ENCODE results near the gene CACNB4.
"Not testable (repeated sequence)": the region's sequence is repeated elsewhere in the genome, so short reads cannot be mapped to it uniquely, and the experiment has no call there.

CACNB4 gene

GRCh38 chr2:151919786-151920185 lies 179.1 kb downstream of the CACNB4 start:
- H3K27me3 Mint-ChIP-seq = peaks cover 3% of the 10 kb centered on the region
- no peaks in the 10 kb centered on the region for H3K36me3 Mint-ChIP-seq
- H3K4me3 Mint-ChIP-seq = no peak overlapping the region
- no peaks in the 10 kb centered on the region for H3K9me3 Mint-ChIP-seq (ENCODE audit: low read depth)
- no peak overlapping the region for H3K27ac Mint-ChIP-seq
- peaks cover 2% of the 10 kb centered on the region for H3K4me1 Mint-ChIP-seq (ENCODE audit: low read depth)

GRCh38 chr2:151918308-151918707 lies 180.5 kb downstream of the CACNB4 start:
- peaks cover 4% of the 10 kb centered on the region for H3K36me3 Mint-ChIP-seq
- H3K27ac Mint-ChIP-seq = no peak overlapping the region

DNA sequence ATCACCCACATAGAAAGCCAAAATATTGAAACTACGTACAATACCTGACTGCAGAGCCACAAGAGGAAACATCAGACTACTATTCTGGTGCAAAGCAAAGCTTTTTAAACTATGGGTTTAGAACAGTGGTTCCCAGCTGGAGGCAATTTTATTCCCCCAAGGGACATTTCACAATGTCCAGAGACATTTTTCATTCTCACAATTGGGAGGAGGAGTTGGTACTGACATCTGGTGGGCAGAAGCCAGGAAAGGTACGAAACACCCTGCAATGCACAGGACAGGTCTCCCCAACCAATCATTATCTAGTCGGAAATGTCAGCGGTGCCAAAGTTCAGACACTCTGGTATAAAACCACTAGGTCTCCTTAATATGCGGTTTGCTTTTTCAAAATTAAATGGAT lies 182.2 kb downstream of the CACNB4 start:
- no peak overlapping the region for H3K27ac Mint-ChIP-seq

More at GRCh38 chr2:151918308-151918707, 180.5 kb downstream of the CACNB4 start:
- no peaks in the 10 kb centered on the region for H3K9me3 Mint-ChIP-seq (ENCODE audit: low read depth)
- no peak overlapping the region for H3K4me3 Mint-ChIP-seq
- peaks cover 2% of the 10 kb centered on the region for H3K4me1 Mint-ChIP-seq (ENCODE audit: low read depth)
- peaks cover 9% of the 10 kb centered on the region for H3K27me3 Mint-ChIP-seq

DNA sequence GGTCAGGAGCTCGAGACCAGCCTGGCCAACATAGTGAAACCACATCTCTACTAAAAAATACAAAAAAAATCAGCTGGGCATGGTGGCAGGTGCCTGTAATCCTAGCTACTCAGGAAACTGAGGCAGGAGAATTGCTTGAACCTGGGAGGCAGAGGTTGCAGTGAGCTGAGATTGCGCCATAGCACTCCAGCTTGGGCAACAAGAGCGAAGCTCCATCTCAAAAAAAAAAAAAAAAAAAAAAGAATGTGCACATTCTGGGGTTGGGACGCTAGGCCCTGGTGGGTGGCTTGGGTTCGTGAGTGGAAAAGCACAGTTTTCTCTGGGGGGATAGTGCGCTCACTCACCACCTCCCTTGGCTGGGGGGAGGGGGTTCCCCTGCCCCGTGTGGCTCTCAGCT lies 183.2 kb downstream of the CACNB4 start:
- not testable (repeated sequence) for H3K4me3 Mint-ChIP-seq; H3K4me1 Mint-ChIP-seq (ENCODE audit: low read depth)
- peaks cover 10% of the 10 kb centered on the region for H3K27me3 Mint-ChIP-seq

More for the DNA sequence above, 182.2 kb downstream of the CACNB4 start:
- peaks cover 10% of the 10 kb centered on the region for H3K27me3 Mint-ChIP-seq
- H3K4me3 Mint-ChIP-seq = no peak overlapping the region
- H3K36me3 Mint-ChIP-seq = peaks cover 4% of the 10 kb centered on the region
- peaks cover 2% of the 10 kb centered on the region for H3K4me1 Mint-ChIP-seq (ENCODE audit: low read depth)
- no peaks in the 10 kb centered on the region for H3K9me3 Mint-ChIP-seq (ENCODE audit: low read depth)

GRCh38 chr2:151914989-151915628 lies 183.7 kb downstream of the CACNB4 start:
- Mint-ChIP-seq H3K36me3 (peaks cover 4% of the 10 kb centered on the region), H3K27me3 (peaks cover 10% of the 10 kb centered on the region), H3K9me3 (ENCODE audit: low read depth) (no peaks in the 10 kb centered on the region), H3K4me1 (ENCODE audit: low read depth) (peaks cover 2% of the 10 kb centered on the region), H3K27ac (no peak overlapping the region), H3K4me3 (no peak overlapping the region)

More for the DNA sequence above, 183.2 kb downstream of the CACNB4 start:
- H3K36me3 Mint-ChIP-seq; H3K27ac Mint-ChIP-seq; H3K9me3 Mint-ChIP-seq (ENCODE audit: low read depth): not testable (repeated sequence)

- Mint-ChIP-seq H3K36me3 (no peaks in the 10 kb centered on the region), H3K4me1 (ENCODE audit: low read depth) (no peaks in the 10 kb centered on the region), H3K9me3 (ENCODE audit: low read depth) (no peaks in the 10 kb centered on the region), H3K27me3 (peaks cover 3% of the 10 kb centered on the region), H3K27ac (no peak overlapping the region), H3K4me3 (no peak overlapping the region)
Measured at GRCh38 chr2:151908204-151908882, 190.5 kb downstream of the CACNB4 start.

GRCh38 chr2:151907286-151908203 lies 191.3 kb downstream of the CACNB4 start:
- no peak overlapping the region for H3K4me3 Mint-ChIP-seq
- no peak overlapping the region for H3K27ac Mint-ChIP-seq
- H3K36me3 Mint-ChIP-seq = no peaks in the 10 kb centered on the region
- H3K27me3 Mint-ChIP-seq = peaks cover 3% of the 10 kb centered on the region
- H3K4me1 Mint-ChIP-seq (ENCODE audit: low read depth) = no peaks in the 10 kb centered on the region
- no peaks in the 10 kb centered on the region for H3K9me3 Mint-ChIP-seq (ENCODE audit: low read depth)

- no peaks in the 10 kb centered on the region for H3K4me1 Mint-ChIP-seq (ENCODE audit: low read depth)
- no peaks in the 10 kb centered on the region for H3K9me3 Mint-ChIP-seq (ENCODE audit: low read depth)
Measured at GRCh38 chr2:151906633-151906998, 192.2 kb downstream of the CACNB4 start.

GRCh38 chr2:151905963-151906632 lies 192.7 kb downstream of the CACNB4 start:
- Mint-ChIP-seq H3K4me1 (ENCODE audit: low read depth) (no peaks in the 10 kb centered on the region), H3K27me3 (peaks cover 2% of the 10 kb centered on the region), H3K9me3 (ENCODE audit: low read depth) (no peaks in the 10 kb centered on the region), H3K36me3 (no peaks in the 10 kb centered on the region), H3K4me3 (no peak overlapping the region), H3K27ac (no peak overlapping the region)

More at GRCh38 chr2:151906633-151906998, 192.2 kb downstream of the CACNB4 start:
- Mint-ChIP-seq H3K4me3 (no peak overlapping the region), H3K36me3 (no peaks in the 10 kb centered on the region), H3K27ac (no peak overlapping the region), H3K27me3 (peaks cover 2% of the 10 kb centered on the region)

- H3K27me3 Mint-ChIP-seq = peaks cover 2% of the 10 kb centered on the region
- H3K4me1 Mint-ChIP-seq (ENCODE audit: low read depth) = no peaks in the 10 kb centered on the region
- no peaks in the 10 kb centered on the region for H3K9me3 Mint-ChIP-seq (ENCODE audit: low read depth)
- H3K27ac Mint-ChIP-seq = no peak overlapping the region
- H3K4me3 Mint-ChIP-seq = no peak overlapping the region
- H3K36me3 Mint-ChIP-seq = no peaks in the 10 kb centered on the region
Measured at GRCh38 chr2:151904807-151905206, 194.0 kb downstream of the CACNB4 start.

- H3K4me1 Mint-ChIP-seq (ENCODE audit: low read depth) = no peaks in the 10 kb centered on the region
- H3K27ac Mint-ChIP-seq = no peak overlapping the region
- H3K27me3 Mint-ChIP-seq = peaks cover 2% of the 10 kb centered on the region
- H3K9me3 Mint-ChIP-seq (ENCODE audit: low read depth) = no peaks in the 10 kb centered on the region
- H3K36me3 Mint-ChIP-seq = no peaks in the 10 kb centered on the region
- no peak overlapping the region for H3K4me3 Mint-ChIP-seq
Measured at GRCh38 chr2:151904021-151904420, 194.8 kb downstream of the CACNB4 start.

GRCh38 chr2:151902829-151903228 lies 196.0 kb downstream of the CACNB4 start:
- Mint-ChIP-seq H3K9me3 (ENCODE audit: low read depth) (no peaks in the 10 kb centered on the region), H3K4me1 (ENCODE audit: low read depth) (no peaks in the 10 kb centered on the region), H3K27me3 (peaks cover 2% of the 10 kb centered on the region), H3K27ac (no peak overlapping the region), H3K36me3 (no peaks in the 10 kb centered on the region), H3K4me3 (no peak overlapping the region)

DNA sequence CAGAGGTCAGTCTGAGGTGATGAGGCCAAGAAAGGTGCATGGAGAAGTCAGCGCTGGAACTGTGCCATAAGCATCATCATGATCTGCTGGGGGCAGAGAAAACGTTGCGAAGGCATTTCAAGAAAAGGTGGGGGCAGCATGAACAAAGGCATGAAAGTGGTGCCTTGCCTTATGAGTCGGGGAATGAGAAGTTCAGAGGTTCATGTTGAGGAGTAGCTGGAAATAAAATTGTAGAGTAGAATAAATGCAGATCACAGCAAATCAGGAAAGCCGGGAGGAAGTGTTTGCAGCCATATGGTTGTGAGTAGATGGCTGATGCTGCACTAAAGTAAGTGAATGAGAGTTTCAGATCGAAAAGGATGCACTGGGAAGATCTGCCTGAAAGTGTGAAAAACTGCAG lies 198.5 kb downstream of the CACNB4 start:
- Mint-ChIP-seq H3K27ac (no peak overlapping the region), H3K36me3 (no peaks in the 10 kb centered on the region), H3K9me3 (ENCODE audit: low read depth) (no peaks in the 10 kb centered on the region), H3K27me3 (peaks cover 2% of the 10 kb centered on the region), H3K4me1 (ENCODE audit: low read depth) (no peaks in the 10 kb centered on the region), H3K4me3 (no peak overlapping the region)

DNA sequence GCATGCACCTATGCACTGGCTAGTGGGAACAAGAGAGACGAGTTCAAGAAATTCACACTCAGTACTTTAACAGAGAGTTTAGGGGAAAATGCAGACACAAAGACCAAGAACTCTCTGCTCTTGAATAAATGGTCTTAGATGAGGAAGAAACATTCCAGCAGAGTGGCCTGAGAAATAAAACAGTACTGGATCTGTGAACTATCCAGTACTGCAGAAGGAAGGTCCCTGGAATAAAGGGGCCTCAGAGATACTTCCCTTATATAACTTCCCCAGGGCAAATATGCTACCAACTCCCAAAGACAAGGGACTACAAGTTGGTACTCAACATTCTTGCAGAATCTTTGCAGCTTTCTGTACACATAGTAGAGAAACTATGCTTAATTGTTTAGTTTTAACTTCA lies 199.7 kb downstream of the CACNB4 start:
- Mint-ChIP-seq H3K36me3 (peaks cover 3% of the 10 kb centered on the region), H3K27me3 (peaks cover 2% of the 10 kb centered on the region), H3K4me3 (no peak overlapping the region), H3K9me3 (ENCODE audit: low read depth) (peaks cover 5% of the 10 kb centered on the region), H3K4me1 (ENCODE audit: low read depth) (no peaks in the 10 kb centered on the region), H3K27ac (no peak overlapping the region)
